Nephron (organoid): ENCODE results near the gene SLITRK2.

Source experiments
- H3K27ac Mint-ChIP-seq, 3 experiments: 2 replicates each; pipeline ENCODE4 v1.8.0; 2020; ENCODE audit warnings: mixed read lengths in 3 of 3, mild to moderate bottlenecking in 2 of 3, moderate library complexity in 1 of 3
- H3K27me3 Mint-ChIP-seq: 2 replicates; pipeline ENCODE4 v1.8.0; 2021; ENCODE audit warnings: low read depth, mild to moderate bottlenecking, moderate library complexity, mixed read lengths
- H3K36me3 Mint-ChIP-seq: 2 replicates; pipeline ENCODE4 v1.8.0; 2020; ENCODE audit warnings: low read depth, mixed read lengths
- H3K4me1 Mint-ChIP-seq: 2 replicates; pipeline ENCODE4 v1.8.0; 2020; ENCODE audit warnings: mixed read lengths
- H3K4me3 Mint-ChIP-seq, 3 experiments: 2 replicates each; pipeline ENCODE4 v1.8.0; 2020; ENCODE audit warnings: mild to moderate bottlenecking in 3 of 3, mixed read lengths in 3 of 3, moderate library complexity in 2 of 3
- H3K9me3 Mint-ChIP-seq: 2 replicates; pipeline ENCODE4 v1.8.0; 2020; ENCODE audit warnings: mixed read lengths
- TF ChIP-seq, protein P1 (sequence below), 3 experiments: fragments of 200-600 bp; sonication (generic); IDR thresholded peaks; one replicate each; pipeline ENCODE4 v1.5.0; 2021; ENCODE audit warnings: antibody characterized with exemption in 3 of 3; ENCODE audit not compliant: unreplicated experiment in 3 of 3

SLITRK2 gene, protein sequence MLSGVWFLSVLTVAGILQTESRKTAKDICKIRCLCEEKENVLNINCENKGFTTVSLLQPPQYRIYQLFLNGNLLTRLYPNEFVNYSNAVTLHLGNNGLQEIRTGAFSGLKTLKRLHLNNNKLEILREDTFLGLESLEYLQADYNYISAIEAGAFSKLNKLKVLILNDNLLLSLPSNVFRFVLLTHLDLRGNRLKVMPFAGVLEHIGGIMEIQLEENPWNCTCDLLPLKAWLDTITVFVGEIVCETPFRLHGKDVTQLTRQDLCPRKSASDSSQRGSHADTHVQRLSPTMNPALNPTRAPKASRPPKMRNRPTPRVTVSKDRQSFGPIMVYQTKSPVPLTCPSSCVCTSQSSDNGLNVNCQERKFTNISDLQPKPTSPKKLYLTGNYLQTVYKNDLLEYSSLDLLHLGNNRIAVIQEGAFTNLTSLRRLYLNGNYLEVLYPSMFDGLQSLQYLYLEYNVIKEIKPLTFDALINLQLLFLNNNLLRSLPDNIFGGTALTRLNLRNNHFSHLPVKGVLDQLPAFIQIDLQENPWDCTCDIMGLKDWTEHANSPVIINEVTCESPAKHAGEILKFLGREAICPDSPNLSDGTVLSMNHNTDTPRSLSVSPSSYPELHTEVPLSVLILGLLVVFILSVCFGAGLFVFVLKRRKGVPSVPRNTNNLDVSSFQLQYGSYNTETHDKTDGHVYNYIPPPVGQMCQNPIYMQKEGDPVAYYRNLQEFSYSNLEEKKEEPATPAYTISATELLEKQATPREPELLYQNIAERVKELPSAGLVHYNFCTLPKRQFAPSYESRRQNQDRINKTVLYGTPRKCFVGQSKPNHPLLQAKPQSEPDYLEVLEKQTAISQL

DNA sequence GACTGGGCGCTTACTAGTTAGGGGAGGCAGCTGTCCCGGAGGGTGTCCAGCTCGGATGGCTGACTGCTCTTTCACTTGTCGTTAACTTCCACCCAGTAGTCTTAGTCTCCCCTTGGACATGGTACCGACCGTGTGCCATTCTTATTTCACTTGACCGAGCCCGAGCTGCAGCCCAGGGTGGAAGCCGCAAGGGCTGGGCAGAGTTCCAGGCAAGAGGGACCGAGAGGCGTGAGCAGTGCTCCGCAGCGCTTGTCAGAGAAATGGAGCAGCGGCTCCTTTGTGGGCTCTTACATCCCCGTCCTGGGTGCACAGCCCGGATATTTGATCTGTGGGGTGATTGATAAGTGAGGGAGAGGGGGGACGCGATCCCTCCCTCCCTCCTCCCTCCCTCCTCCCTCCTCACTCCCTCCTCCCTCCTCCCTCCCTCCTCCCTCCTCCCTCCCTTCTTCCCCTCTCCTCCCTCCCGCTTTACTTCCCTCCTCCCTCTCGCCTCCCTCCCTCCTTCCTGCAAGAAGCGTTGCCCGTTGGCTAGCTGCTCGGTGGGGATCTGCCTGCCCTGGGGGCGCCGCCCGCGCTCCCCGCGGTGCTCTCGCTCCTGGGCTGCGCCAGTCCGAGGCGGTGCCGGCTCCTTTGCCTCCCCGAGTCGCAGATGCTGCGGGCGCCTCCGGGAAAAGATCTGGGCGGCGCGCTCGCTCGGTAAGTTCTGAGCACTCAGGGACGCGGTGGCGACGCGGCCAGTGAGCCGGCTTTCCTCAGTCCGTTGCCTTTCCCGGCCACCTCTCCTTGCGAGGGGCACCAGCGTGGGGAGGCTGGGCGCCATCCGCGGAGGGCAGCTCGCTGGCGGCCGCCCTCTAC is at the start of gene SLITRK2:
Gene SLITRK2, plus strand, starts transcription at position 499 of the 855 bp plus-strand sequence. CDS start 4,597 bp downstream, outside the sequence.
- Mint-ChIP-seq H3K27me3 (peaks cover 82% of the 10 kb centered on the region), H3K9me3 (peaks cover 14% of the 10 kb centered on the region), H3K4me3 (peak within 1 kb of the TSS; percentile 78 to 85 (median 80)), H3K27ac (peak within 1 kb of the TSS in 2 of 3 experiments; percentile 10 to 69), H3K36me3 (no peaks in the 10 kb centered on the region), H3K4me1 (peaks cover 16% of the 10 kb centered on the region)
- TF ChIP-seq, protein P1, sequence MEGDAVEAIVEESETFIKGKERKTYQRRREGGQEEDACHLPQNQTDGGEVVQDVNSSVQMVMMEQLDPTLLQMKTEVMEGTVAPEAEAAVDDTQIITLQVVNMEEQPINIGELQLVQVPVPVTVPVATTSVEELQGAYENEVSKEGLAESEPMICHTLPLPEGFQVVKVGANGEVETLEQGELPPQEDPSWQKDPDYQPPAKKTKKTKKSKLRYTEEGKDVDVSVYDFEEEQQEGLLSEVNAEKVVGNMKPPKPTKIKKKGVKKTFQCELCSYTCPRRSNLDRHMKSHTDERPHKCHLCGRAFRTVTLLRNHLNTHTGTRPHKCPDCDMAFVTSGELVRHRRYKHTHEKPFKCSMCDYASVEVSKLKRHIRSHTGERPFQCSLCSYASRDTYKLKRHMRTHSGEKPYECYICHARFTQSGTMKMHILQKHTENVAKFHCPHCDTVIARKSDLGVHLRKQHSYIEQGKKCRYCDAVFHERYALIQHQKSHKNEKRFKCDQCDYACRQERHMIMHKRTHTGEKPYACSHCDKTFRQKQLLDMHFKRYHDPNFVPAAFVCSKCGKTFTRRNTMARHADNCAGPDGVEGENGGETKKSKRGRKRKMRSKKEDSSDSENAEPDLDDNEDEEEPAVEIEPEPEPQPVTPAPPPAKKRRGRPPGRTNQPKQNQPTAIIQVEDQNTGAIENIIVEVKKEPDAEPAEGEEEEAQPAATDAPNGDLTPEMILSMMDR (IDR thresholded peaks at IDR 0.05; ENCODE audit: unreplicated experiment in 3 of 3) = no peak

DNA sequence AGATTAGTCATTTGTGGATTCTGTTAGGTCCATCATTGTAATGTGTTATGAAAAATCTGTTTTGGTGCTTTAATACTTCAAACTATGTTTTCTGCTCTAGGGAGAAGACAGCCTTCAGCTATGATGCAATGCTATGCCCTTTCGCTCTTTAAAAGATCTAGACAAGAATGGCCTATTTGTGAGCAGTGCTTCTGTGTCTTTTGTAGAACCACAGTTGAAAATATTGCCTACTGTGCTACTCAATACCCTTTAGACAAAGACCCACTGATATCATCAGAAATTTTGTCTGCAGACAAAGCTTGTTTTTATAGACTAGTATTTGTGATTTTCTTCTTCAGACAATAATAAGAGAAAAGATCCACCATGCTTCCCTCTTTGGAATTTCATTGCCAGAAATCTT is 44.6 kb upstream of the SLITRK2 start:
- no peaks in the 10 kb centered on the region for H3K36me3 Mint-ChIP-seq
- H3K27me3 Mint-ChIP-seq = no peaks in the 10 kb centered on the region

DNA sequence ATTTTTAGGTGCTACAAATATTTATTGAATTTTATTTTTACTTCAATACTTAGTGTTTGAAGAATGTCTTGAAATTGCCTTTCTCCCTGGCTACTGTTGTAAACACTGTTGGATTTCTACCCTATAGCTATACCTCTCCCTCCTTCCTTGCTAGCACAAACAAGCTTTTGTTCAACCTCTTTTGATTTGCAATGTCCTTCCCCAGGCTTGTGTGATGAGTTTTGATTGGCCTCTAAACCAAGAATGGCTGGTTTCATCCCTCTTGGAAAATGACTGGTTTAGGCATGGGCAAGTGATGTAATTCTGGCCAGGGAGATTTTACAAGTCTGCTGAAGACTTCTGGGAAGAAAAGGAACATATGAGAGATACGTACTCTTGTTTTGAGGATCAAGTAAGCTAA is 25.3 kb upstream of the SLITRK2 start:
- H3K27ac Mint-ChIP-seq = no peak overlapping the region

More for the DNA sequence above, 44.6 kb upstream of the SLITRK2 start:
- no peak overlapping the region for H3K27ac Mint-ChIP-seq
- H3K4me3 Mint-ChIP-seq = no peak overlapping the region
- TF ChIP-seq, protein P1 (IDR thresholded peaks at IDR 0.05; ENCODE audit: unreplicated experiment in 3 of 3) = no peak
- no peaks in the 10 kb centered on the region for H3K4me1 Mint-ChIP-seq
- H3K9me3 Mint-ChIP-seq = peaks cover 2% of the 10 kb centered on the region

DNA sequence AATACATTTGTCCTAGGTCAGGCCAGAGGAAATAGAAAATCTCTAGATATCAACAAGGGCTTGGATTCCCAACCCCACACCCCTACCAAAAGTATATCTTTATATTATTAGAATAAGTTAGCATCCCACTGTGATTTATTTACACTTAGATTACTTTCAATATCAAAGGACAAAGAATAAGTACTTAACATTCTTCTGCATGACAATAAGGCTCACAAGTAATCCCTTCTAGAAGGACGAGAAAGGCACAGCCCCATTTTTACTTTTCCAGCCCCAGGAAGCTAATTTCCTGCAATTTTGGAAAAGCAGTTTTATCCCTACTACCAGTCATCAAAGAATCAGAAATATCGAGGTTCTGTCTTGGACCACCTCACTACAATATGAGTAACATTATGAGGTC is 14.1 kb upstream of the SLITRK2 start:
- no peaks in the 10 kb centered on the region for H3K27me3 Mint-ChIP-seq
- peaks cover 5% of the 10 kb centered on the region for H3K9me3 Mint-ChIP-seq
- H3K4me1 Mint-ChIP-seq = no peaks in the 10 kb centered on the region
- H3K4me3 Mint-ChIP-seq = no peak overlapping the region
- H3K27ac Mint-ChIP-seq = no peak overlapping the region
- TF ChIP-seq, protein P1 (IDR thresholded peaks at IDR 0.05; ENCODE audit: unreplicated experiment in 3 of 3) = no peak
- H3K36me3 Mint-ChIP-seq = no peaks in the 10 kb centered on the region

More for the DNA sequence above, 25.3 kb upstream of the SLITRK2 start:
- Mint-ChIP-seq H3K27me3 (no peaks in the 10 kb centered on the region), H3K4me3 (no peak overlapping the region), H3K36me3 (no peaks in the 10 kb centered on the region), H3K4me1 (no peaks in the 10 kb centered on the region), H3K9me3 (peaks cover 8% of the 10 kb centered on the region)
- TF ChIP-seq, protein P1 (IDR thresholded peaks at IDR 0.05; ENCODE audit: unreplicated experiment in 3 of 3) = no peak

DNA sequence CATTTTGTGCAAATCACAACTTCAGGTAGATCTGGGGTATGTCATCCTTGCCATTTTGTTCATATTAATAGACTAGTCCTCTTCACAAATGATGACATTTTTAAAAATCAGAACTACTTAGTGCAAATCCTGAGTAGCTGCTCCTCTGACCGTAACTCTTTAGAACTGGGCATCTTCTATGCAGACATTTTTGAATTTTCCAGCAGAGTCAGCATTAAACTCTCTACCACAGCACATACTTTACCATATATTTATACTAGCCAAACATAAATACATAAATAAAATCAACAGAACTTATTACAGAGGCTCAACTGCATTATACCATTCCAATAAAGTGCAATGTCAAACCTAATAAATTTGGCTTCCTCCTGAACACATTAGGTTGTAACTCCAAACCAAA is 4.5 kb upstream of the SLITRK2 start:
- H3K9me3 Mint-ChIP-seq = peaks cover 2% of the 10 kb centered on the region
- no peak overlapping the region for H3K4me3 Mint-ChIP-seq
- TF ChIP-seq, protein P1 (IDR thresholded peaks at IDR 0.05; ENCODE audit: unreplicated experiment in 3 of 3) = no peak
- peaks cover 39% of the 10 kb centered on the region for H3K27me3 Mint-ChIP-seq
- no peaks in the 10 kb centered on the region for H3K36me3 Mint-ChIP-seq
- peaks cover 7% of the 10 kb centered on the region for H3K4me1 Mint-ChIP-seq
- H3K27ac Mint-ChIP-seq = no peak overlapping the region
